Measurements from ENCODE around the gene RACK1.
"Not testable (repeated sequence)": the region's sequence is repeated elsewhere in the genome, so short reads cannot be mapped to it uniquely, and the experiment has no call there.

GRCh38 chr5:181267907-181268306 lies 24.2 kb upstream of the RACK1 start:
- TF ChIP-seq CTCF (IDR thresholded peaks at IDR 0.05; ENCODE audit: low read depth, low read length, missing input control); RAD21 (IDR thresholded peaks at IDR 0.05); RXRA (IDR thresholded peaks at IDR 0.05); ATF3 (IDR thresholded peaks at IDR 0.05); FOXA1 (IDR thresholded peaks at IDR 0.05); REST (IDR thresholded peaks at IDR 0.05); MAX (IDR thresholded peaks at IDR 0.05); SP1 (IDR thresholded peaks at IDR 0.05): not testable (repeated sequence)

All from liver (tissue), 3 donors.